Measurements from ENCODE around the gene NOP9. TPM values are rescaled to one million over a fixed set of nuclear protein-coding genes. Genes with fewer than 3 reads are reported as not detected.
A peak's percentile ranks its signal among the peaks of the same experiment; 100 is the strongest.

The NOP9 gene
- polyA plus RNA-seq, 1 experiment: 16.3 TPM

DNA sequence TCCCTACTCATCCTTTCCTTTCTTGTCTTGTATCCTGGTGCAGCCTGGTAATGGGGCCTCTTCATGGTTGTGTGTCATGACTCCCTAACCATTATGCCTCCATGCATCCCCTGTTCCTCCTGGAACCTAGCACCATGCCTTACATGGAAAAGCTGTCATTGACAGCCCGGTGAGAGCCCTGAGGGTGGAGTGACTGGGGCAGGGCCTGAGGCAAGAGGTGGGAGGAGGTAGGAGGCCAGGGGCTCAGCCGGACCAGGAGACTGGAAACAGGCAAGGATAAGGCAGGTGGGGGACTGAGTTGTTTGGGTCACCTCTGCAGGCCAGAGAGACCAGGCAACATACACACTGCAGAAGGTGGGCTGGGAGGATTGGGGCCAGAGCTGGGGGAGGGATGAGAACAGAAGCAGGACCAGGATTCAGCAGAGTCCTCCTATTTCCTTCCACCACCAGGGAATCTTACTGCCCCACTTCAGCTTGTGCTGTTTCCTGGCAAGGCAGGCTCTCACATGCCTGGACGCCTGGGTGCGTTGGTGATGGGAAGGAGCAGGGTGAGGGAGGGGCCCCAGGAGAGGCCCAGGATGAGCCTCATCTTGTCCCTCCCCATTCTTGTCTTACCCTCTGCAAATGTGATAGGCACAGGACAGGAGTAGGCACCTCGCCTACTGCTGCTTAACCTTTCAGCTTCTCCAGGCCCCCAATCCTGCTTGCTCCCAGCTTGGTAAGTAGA lies 10.1 kb downstream of the NOP9 start, which contains the start of gene LTB4R2:
Gene LTB4R2 (plus strand): TSS at position 603 of the 727 bp plus-strand sequence. CDS start 525 bp downstream, outside the sequence.
- H3K36me3 ChIP-seq (ENCODE audit: control insufficient read depth, insufficient read depth, low read length): peaks cover 12% of the 10 kb centered on the region
- POLR2A ChIA-PET: interaction anchor here (1.1 kb wide), 1 partner anchor 114 kb away, joined by 3 read pairs; the partner anchor contains the start of gene TM9SF1
- TF ChIP-seq, protein P1, sequence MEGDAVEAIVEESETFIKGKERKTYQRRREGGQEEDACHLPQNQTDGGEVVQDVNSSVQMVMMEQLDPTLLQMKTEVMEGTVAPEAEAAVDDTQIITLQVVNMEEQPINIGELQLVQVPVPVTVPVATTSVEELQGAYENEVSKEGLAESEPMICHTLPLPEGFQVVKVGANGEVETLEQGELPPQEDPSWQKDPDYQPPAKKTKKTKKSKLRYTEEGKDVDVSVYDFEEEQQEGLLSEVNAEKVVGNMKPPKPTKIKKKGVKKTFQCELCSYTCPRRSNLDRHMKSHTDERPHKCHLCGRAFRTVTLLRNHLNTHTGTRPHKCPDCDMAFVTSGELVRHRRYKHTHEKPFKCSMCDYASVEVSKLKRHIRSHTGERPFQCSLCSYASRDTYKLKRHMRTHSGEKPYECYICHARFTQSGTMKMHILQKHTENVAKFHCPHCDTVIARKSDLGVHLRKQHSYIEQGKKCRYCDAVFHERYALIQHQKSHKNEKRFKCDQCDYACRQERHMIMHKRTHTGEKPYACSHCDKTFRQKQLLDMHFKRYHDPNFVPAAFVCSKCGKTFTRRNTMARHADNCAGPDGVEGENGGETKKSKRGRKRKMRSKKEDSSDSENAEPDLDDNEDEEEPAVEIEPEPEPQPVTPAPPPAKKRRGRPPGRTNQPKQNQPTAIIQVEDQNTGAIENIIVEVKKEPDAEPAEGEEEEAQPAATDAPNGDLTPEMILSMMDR (IDR thresholded peaks at IDR 0.05; ENCODE audit: insufficient read depth, low read depth, low read length): no peak
- H3K27me3 ChIP-seq (ENCODE audit: control insufficient read depth, insufficient read depth, low read length): no peaks in the 10 kb centered on the region
- CTCF ChIA-PET: interaction anchor here (0.7 to 8.0 kb wide), 19 partner anchors 9 to 252 kb away, joined by 3 to 107 read pairs (median 7); partner anchors contain the start of genes CBLN3, DHRS1, KHNYN and NOP9
- H3K4me3 ChIP-seq (ENCODE audit: low read depth, low read length): peak within 1 kb of the TSS; percentile 25
- DNase-seq (ENCODE audit: low read depth): no peak

DNA sequence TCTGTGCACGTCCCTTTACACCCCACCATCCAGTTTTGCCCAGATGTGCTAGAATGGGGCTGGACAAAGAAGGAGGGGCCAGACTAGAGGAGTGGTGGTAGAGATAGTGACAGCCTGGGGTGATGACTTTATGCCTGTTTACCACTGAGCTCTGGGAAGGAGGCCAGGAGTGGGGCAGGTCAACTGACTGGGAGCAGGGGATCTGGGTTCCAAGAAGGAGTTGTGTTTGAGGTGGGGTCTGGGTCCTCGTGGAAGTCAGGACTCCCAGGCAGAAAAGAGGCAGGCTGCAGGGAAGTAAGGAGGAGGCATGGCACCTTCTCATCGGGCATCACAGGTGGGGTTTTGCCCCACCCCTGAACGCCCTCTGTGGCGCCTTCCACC lies 10.6 kb downstream of the NOP9 start:
- peaks cover 10% of the 10 kb centered on the region for H3K36me3 ChIP-seq (ENCODE audit: control insufficient read depth, insufficient read depth, low read length)
- POLR2A ChIA-PET: no interaction called here
- H3K4me3 ChIP-seq (ENCODE audit: low read depth, low read length): no peak overlapping the region
- H3K27me3 ChIP-seq (ENCODE audit: control insufficient read depth, insufficient read depth, low read length): no peaks in the 10 kb centered on the region
- CTCF ChIA-PET: interaction anchor here (0.7 to 8.0 kb wide), 11 partner anchors 12 to 149 kb away, joined by 3 to 107 read pairs (median 12); partner anchors contain the start of genes CBLN3, DHRS1, IRF9 and KHNYN
- TF ChIP-seq, protein P1 (IDR thresholded peaks at IDR 0.05; ENCODE audit: insufficient read depth, low read depth, low read length): no peak
- DNase-seq (ENCODE audit: low read depth): no peak

DNA sequence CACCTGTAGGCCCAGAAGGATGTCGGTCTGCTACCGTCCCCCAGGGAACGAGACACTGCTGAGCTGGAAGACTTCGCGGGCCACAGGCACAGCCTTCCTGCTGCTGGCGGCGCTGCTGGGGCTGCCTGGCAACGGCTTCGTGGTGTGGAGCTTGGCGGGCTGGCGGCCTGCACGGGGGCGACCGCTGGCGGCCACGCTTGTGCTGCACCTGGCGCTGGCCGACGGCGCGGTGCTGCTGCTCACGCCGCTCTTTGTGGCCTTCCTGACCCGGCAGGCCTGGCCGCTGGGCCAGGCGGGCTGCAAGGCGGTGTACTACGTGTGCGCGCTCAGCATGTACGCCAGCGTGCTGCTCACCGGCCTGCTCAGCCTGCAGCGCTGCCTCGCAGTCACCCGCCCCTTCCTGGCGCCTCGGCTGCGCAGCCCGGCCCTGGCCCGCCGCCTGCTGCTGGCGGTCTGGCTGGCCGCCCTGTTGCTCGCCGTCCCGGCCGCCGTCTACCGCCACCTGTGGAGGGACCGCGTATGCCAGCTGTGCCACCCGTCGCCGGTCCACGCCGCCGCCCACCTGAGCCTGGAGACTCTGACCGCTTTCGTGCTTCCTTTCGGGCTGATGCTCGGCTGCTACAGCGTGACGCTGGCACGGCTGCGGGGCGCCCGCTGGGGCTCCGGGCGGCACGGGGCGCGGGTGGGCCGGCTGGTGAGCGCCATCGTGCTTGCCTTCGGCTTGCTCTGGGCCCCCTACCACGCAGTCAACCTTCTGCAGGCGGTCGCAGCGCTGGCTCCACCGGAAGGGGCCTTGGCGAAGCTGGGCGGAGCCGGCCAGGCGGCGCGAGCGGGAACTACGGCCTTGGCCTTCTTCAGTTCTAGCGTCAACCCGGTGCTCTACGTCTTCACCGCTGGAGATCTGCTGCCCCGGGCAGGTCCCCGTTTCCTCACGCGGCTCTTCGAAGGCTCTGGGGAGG lies 11.3 kb downstream of the NOP9 start, which contains the start of gene LTB4R:
Gene LTB4R (plus strand): TSS at position 857 of the 959 bp plus-strand sequence. CDS start 4,150 bp downstream, outside the sequence.
- ChIA-PET POLR2A (interaction anchor here (1.0 kb wide), 1 partner anchor 68 kb away, joined by 3 read pairs; the partner anchor contains the start of gene TINF2), CTCF (interaction anchor here (1.0 to 8.0 kb wide), 10 partner anchors 12 to 149 kb away, joined by 3 to 107 read pairs (median 16); partner anchors contain the start of genes CBLN3, DHRS1, IRF9 and KHNYN)
- Histone ChIP-seq H3K36me3 (ENCODE audit: control insufficient read depth, insufficient read depth, low read length) (peaks cover 6% of the 10 kb centered on the region), H3K27me3 (ENCODE audit: control insufficient read depth, insufficient read depth, low read length) (no peaks in the 10 kb centered on the region), H3K4me3 (ENCODE audit: low read depth, low read length) (peak within 1 kb of the TSS; percentile 25)
- DNase-seq (ENCODE audit: low read depth): no peak
- TF ChIP-seq, protein P1 (IDR thresholded peaks at IDR 0.05; ENCODE audit: insufficient read depth, low read depth, low read length): peak; percentile 33

DNA sequence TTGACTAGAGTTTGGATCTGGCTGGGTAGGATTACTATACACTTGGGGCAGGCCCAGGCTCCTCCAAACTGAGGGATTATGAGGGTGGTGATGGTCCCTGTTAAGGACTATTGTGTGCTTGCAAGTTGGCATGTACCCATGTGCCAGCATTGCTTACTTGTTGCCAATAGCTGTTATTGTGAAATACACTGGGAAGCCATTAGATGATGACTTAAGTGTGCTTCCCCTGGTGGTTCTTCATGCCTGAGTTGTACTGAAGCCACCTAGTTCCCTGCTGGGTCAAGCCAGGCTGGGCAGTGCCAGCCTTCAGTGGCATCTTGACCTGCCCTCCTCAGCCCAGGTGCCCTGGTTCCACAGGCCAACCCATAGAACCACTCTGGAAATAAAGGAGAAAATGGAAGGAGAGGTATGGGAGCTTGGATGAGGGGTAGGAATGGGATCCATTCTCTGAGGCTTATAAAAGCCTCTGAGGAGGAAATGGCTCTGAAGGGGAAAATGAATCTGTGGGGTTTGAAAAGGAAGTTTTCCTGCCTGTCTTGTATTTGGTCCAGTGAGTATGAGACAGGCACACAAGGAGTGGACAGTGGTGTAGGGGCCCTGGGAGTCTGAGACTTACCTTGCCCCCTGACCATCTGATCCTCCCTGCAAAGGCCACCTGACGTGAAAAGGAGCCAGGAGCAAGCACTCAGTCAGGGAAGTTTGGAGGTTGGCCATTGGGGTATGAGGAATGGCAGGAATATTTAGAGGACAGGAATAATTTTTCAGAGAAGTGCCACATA lies 12.4 kb downstream of the NOP9 start:
- Histone ChIP-seq H3K4me3 (ENCODE audit: low read depth, low read length) (no peak overlapping the region), H3K27me3 (ENCODE audit: control insufficient read depth, insufficient read depth, low read length) (no peaks in the 10 kb centered on the region), H3K36me3 (ENCODE audit: control insufficient read depth, insufficient read depth, low read length) (peaks cover 1% of the 10 kb centered on the region; the same call in 1 of the 2 replicates)
- TF ChIP-seq, protein P1 (IDR thresholded peaks at IDR 0.05; ENCODE audit: insufficient read depth, low read depth, low read length): no peak
- ChIA-PET CTCF (interaction anchor here (0.8 to 8.0 kb wide), 7 partner anchors 11 to 130 kb away, joined by 4 to 107 read pairs (median 44); partner anchors contain the start of genes DHRS1, NOP9 and TINF2), POLR2A (interaction anchor here (1.0 kb wide), 1 partner anchor 70 kb away, joined by 3 read pairs; the partner anchor contains the start of gene TINF2)
- DNase-seq (ENCODE audit: low read depth): no peak

All from BJ (cell line).